HG03095 (cell line): Measurements from ENCODE around the gene FLOT1.

Experiments used
- ATAC-seq: cut with Tn5 transposase; IDR thresholded peaks from one replicate; pipeline ENCODE4 v1.9.1; 2021; ENCODE audit warnings: moderate library complexity; ENCODE audit not compliant: unreplicated experiment

Gene FLOT1

GRCh38 chr6:30747902-30748769 is 5.6 kb upstream of the FLOT1 start:
- ATAC-seq, result no peak

- ATAC-seq, result no peak
Measured at GRCh38 chr6:30747300-30747687, 4.8 kb upstream of the FLOT1 start.

GRCh38 chr6:30744054-30744805 is 1.7 kb upstream of the FLOT1 start, which contains the start of gene IER3:
IER3 (minus strand) TSS chr6:30744547; CDS start chr6:30744518, 29 bp downstream.
- ATAC-seq, result no peak

GRCh38 chr6:30743099-30744053 is 889 bp upstream of the FLOT1 start:
- peak; percentile 6 for ATAC-seq

- ATAC-seq, result no peak
Measured at GRCh38 chr6:30741789-30742315, 635 bp downstream of the FLOT1 start.

- ATAC-seq, result no peak
Measured at GRCh38 chr6:30741063-30741779, 1.3 kb downstream of the FLOT1 start.

- ATAC-seq, result no peak
Measured at GRCh38 chr6:30740540-30740870, 2.0 kb downstream of the FLOT1 start.

- ATAC-seq, result no peak
Measured at GRCh38 chr6:30738532-30738931, 4.0 kb downstream of the FLOT1 start.

- no peak for ATAC-seq
Measured at GRCh38 chr6:30735668-30736314, 6.7 kb downstream of the FLOT1 start.

- no peak for ATAC-seq
Measured at GRCh38 chr6:30732237-30732943, 10.1 kb downstream of the FLOT1 start.

- ATAC-seq, result no peak
Measured at GRCh38 chr6:30730601-30731435, 11.7 kb downstream of the FLOT1 start.

- no peak for ATAC-seq
Measured at GRCh38 chr6:30727920-30728553, 14.4 kb downstream of the FLOT1 start.

- no peak for ATAC-seq
Measured at GRCh38 chr6:30726506-30727413, 15.7 kb downstream of the FLOT1 start.

- ATAC-seq, result no peak
Measured at GRCh38 chr6:30725713-30726505, 16.6 kb downstream of the FLOT1 start.

GRCh38 chr6:30724906-30725667 is 17.4 kb downstream of the FLOT1 start:
- ATAC-seq, result no peak
